Epidermal melanocyte (primary cell): ENCODE data around the gene MAVS.
"Not testable (repeated sequence)": the region's sequence is repeated elsewhere in the genome, so short reads cannot be mapped to it uniquely, and the experiment has no call there.

Source experiments
- DNase-seq: peaks from one replicate; pipeline ENCODE4 v3.0.0; 2011; ENCODE audit warnings: low spot score; ENCODE audit not compliant: insufficient read length

The MAVS gene

GRCh38 chr20:3885715-3886114 lies 39.1 kb downstream of the MAVS start:
- DNase-seq = no peak

- peak; percentile 53 for DNase-seq
These were observed 41.4 kb downstream of the MAVS start for GRCh38 chr20:3887876-3888620.

GRCh38 chr20:3888622-3889488 lies 42.2 kb downstream of the MAVS start, which contains the start of gene PANK2:
TSS of gene PANK2 (plus strand) at chr20:3889387.
- peak; percentile 99 for DNase-seq

GRCh38 chr20:3889489-3890397 lies 43.1 kb downstream of the MAVS start:
- no peak for DNase-seq

GRCh38 chr20:3890398-3890751 lies 43.7 kb downstream of the MAVS start:
- peak; percentile 27 for DNase-seq

GRCh38 chr20:3890999-3891929 lies 44.6 kb downstream of the MAVS start:
- no peak for DNase-seq

- no peak for DNase-seq
These were observed 48.2 kb downstream of the MAVS start for GRCh38 chr20:3894796-3895195.

GRCh38 chr20:3896302-3896701 lies 49.7 kb downstream of the MAVS start:
- DNase-seq = no peak

- DNase-seq = no peak
These were observed 50.4 kb downstream of the MAVS start for GRCh38 chr20:3896853-3897583.

- not testable (repeated sequence) for DNase-seq
These were observed 51.5 kb downstream of the MAVS start for GRCh38 chr20:3898181-3898580.

- no peak for DNase-seq
These were observed 52.0 kb downstream of the MAVS start for GRCh38 chr20:3898639-3899038.

GRCh38 chr20:3900187-3900604 lies 53.6 kb downstream of the MAVS start:
- DNase-seq = no peak

- DNase-seq = no peak
These were observed 54.5 kb downstream of the MAVS start for GRCh38 chr20:3901028-3901705.

GRCh38 chr20:3901706-3902440 lies 55.2 kb downstream of the MAVS start:
- DNase-seq = no peak

- DNase-seq = no peak
These were observed 55.8 kb downstream of the MAVS start for GRCh38 chr20:3902446-3902845.

- no peak for DNase-seq
These were observed 57.6 kb downstream of the MAVS start for GRCh38 chr20:3904224-3904623.

- no peak for DNase-seq
These were observed 58.2 kb downstream of the MAVS start for GRCh38 chr20:3904857-3905256.
